Neural crest cell (in vitro differentiated cells): Measurements from ENCODE around the gene ZDHHC24. TPM values are rescaled to one million over a fixed set of nuclear protein-coding genes. Genes with fewer than 3 reads are reported as not detected.

ENCODE experiments used
- DNase-seq: peaks from one replicate; pipeline ENCODE4 v3.0.0; 2021; ENCODE audit warnings: low read depth, mixed read lengths, low spot score
- H3K27ac Mint-ChIP-seq: one replicate; pipeline ENCODE4 v1.8.0; 2021; ENCODE audit warnings: mild to moderate bottlenecking, mixed read lengths; ENCODE audit not compliant: unreplicated experiment
- H3K27me3 Mint-ChIP-seq: 2 replicates; pipeline ENCODE4 v1.8.0; 2021; ENCODE audit warnings: low read depth, mild to moderate bottlenecking, mixed read lengths
- H3K36me3 Mint-ChIP-seq: 2 replicates; pipeline ENCODE4 v1.8.0; 2021; ENCODE audit warnings: low read depth, mild to moderate bottlenecking, mixed read lengths
- H3K4me1 Mint-ChIP-seq: 2 replicates; pipeline ENCODE4 v1.8.0; 2021; ENCODE audit warnings: mixed read lengths
- H3K4me3 Mint-ChIP-seq: one replicate; pipeline ENCODE4 v1.8.0; 2021; ENCODE audit warnings: mild to moderate bottlenecking, mixed read lengths
- H3K9me3 Mint-ChIP-seq: 2 replicates; pipeline ENCODE4 v1.8.0; 2021; ENCODE audit warnings: mixed read lengths
- total RNA-seq: library from RNA; stranded (reverse); gene quantifications from 2 replicates; pipeline ENCODE4 v1.2.1, GENCODE V29; 2021
- TF ChIP-seq, protein P1 (sequence below): fragments of 200-600 bp; sonication (generic); conservative IDR thresholded peaks from 2 replicates; pipeline ENCODE4 v1.5.0; 2021; ENCODE audit warnings: antibody characterized with exemption, mild to moderate bottlenecking

The ZDHHC24 gene
- total RNA-seq, 1 donor from 2014 or later, result 7.7 TPM

DNA sequence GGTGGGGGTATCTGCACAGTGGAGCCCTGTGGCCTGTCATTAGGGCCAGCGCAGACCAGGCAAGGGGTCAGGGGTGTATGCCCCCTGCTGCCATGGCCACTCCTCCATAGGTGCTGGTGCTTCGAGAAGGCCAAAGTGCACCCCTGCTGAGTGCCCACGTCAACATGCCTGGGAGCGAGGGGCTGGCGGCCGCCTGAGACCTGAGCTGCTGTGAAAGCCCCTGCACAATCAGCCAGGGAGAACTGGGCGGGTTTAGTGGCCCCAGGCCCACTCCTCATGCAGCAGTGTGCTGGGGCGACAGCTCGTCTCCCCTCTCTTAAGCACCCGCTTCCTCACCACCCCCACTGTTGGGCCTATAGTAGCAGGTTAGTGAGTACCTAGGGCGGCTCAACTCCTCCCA lies 14.0 kb downstream of the ZDHHC24 start:
- H3K9me3 Mint-ChIP-seq, result no peaks in the 10 kb centered on the region
- no peaks in the 10 kb centered on the region for H3K27me3 Mint-ChIP-seq
- TF ChIP-seq, protein P1, sequence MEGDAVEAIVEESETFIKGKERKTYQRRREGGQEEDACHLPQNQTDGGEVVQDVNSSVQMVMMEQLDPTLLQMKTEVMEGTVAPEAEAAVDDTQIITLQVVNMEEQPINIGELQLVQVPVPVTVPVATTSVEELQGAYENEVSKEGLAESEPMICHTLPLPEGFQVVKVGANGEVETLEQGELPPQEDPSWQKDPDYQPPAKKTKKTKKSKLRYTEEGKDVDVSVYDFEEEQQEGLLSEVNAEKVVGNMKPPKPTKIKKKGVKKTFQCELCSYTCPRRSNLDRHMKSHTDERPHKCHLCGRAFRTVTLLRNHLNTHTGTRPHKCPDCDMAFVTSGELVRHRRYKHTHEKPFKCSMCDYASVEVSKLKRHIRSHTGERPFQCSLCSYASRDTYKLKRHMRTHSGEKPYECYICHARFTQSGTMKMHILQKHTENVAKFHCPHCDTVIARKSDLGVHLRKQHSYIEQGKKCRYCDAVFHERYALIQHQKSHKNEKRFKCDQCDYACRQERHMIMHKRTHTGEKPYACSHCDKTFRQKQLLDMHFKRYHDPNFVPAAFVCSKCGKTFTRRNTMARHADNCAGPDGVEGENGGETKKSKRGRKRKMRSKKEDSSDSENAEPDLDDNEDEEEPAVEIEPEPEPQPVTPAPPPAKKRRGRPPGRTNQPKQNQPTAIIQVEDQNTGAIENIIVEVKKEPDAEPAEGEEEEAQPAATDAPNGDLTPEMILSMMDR, result no peak
- no peak for DNase-seq
- H3K27ac Mint-ChIP-seq, result no peak overlapping the region
- H3K4me3 Mint-ChIP-seq, result no peak overlapping the region
- peaks cover 4% of the 10 kb centered on the region for H3K36me3 Mint-ChIP-seq
- no peaks in the 10 kb centered on the region for H3K4me1 Mint-ChIP-seq

DNA sequence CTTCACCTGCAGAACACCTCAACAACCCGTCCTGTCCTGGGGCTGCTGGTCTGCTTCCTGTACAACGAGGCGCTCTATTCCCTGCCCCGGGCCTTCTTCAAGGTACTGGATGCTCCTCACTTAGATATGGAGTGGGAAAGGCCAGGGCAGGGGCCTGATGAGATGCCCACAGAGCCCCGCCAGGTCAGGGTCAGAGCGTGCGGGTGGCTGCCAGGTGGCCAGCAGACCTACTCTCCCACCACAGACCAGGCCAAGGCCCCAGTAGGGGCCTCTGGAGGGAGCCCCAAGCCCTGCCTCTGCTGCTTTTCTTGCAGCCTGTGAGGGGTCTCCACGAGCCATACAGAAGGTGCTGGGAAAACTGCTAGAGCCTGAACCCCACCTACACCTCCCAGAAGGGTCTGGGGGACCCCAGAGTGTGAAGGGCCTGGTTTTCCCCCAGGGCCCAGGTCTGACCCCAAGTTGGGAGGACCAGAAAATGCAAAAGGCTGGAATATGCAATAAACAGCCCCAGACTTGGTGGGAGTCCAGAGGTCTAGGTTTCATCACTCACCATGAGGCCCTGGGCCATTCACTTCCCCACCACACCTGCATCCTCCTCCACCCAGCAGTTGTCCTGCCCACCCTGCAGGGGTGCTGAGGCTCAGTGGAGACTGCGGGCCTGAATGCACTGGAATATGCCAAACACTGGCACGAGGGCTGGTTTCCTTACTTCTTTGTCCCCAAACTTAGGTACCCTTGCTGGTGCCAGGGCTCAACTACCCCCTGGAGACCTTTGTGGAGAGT lies 14.7 kb downstream of the ZDHHC24 start:
- no peak for DNase-seq
- H3K36me3 Mint-ChIP-seq, result peaks cover 4% of the 10 kb centered on the region
- no peak overlapping the region for H3K4me3 Mint-ChIP-seq
- TF ChIP-seq, protein P1, result no peak
- no peaks in the 10 kb centered on the region for H3K27me3 Mint-ChIP-seq
- H3K27ac Mint-ChIP-seq, result no peak overlapping the region
- H3K4me1 Mint-ChIP-seq, result no peaks in the 10 kb centered on the region
- no peaks in the 10 kb centered on the region for H3K9me3 Mint-ChIP-seq

DNA sequence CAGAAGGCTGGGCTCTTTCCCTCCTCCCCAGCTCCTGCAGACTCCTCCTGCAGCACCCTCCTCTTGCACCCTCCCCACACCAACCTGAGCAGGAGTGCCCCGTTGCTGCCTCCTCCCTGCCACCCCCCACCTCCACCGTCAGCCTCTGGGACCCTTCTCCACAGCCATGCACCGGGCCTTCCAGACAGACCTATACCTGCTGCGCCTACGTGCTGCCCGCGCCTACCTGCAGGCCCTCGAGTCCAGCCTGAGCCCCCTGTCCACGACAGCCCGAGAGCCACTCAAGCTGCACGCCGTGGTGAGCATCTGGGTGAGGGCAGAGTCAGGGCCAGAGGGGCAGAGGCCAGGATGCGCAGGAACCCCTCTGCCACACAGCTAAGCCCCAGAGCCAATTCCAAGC lies 16.2 kb downstream of the ZDHHC24 start:
- Mint-ChIP-seq H3K4me1 (no peaks in the 10 kb centered on the region), H3K36me3 (no peaks in the 10 kb centered on the region), H3K4me3 (no peak overlapping the region), H3K27ac (peak overlapping the region; percentile 87), H3K9me3 (no peaks in the 10 kb centered on the region), H3K27me3 (no peaks in the 10 kb centered on the region)
- no peak for DNase-seq
- TF ChIP-seq, protein P1, result no peak

DNA sequence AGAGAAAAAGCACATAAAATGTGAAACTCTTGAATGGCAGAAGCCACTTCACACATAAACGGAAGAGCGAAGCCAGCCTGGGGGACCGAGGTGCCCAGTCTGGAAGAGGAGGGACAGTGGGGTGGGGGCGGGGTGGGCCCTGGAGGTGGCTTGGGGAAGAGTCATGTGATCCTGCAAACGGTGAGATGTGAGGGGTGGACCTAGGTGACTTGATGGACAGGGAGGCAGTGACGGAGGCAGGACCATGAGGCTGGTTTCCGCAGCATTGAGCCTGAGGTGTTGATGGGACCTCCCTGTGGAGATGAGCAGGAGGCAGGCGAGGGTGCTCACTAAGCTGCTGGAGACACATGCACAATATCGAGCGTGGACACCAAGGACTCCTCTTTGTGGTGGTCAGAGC lies 16.8 kb downstream of the ZDHHC24 start:
- Mint-ChIP-seq H3K27me3 (no peaks in the 10 kb centered on the region), H3K4me1 (no peaks in the 10 kb centered on the region), H3K9me3 (no peaks in the 10 kb centered on the region), H3K36me3 (no peaks in the 10 kb centered on the region), H3K4me3 (no peak overlapping the region), H3K27ac (no peak overlapping the region)
- TF ChIP-seq, protein P1, result no peak
- DNase-seq, result no peak

DNA sequence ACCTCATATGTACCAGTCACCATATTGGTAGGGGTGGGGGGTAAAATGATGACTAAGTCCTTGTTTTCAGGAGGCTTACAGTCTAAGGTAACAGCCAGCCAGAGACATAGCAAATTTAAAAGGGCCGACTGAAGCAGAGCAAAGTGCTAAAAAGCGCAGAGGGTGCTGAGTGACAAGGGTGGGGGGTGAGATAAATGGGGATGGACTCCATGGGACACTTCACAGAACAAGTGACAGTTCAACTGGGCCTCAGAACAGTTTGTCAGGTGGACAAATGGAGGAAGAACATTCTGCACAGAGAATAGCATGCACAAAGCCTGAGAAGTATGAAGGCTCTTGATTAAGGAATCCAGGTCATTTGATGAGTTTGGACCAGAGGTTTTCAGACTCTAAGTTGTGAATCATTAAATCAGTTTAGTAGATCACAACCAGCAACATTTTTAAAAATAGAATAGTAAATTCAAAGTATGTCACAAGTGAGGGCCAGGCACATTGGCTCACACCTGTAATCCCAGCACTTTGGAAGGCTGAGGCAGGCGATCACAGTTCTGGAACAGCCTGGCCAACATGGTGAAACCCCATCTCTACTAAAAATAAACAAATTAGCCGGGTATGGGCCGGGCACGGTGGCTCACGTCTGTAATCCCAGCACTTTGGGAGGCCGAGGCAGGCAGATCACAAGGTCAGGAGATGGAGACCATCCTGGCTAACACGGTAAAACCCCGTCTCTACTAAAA lies 21.4 kb downstream of the ZDHHC24 start:
- Mint-ChIP-seq H3K36me3 (peaks cover 7% of the 10 kb centered on the region), H3K27me3 (no peaks in the 10 kb centered on the region), H3K9me3 (no peaks in the 10 kb centered on the region), H3K4me1 (no peaks in the 10 kb centered on the region), H3K27ac (no peak overlapping the region), H3K4me3 (no peak overlapping the region)
- no peak for DNase-seq
- TF ChIP-seq, protein P1, result no peak
